ENCODE results near the gene PLA2G15.

PLA2G15 gene

GRCh38 chr16:68255712-68256111, 10.5 kb downstream of the PLA2G15 start:
- TF ChIP-seq POLR2AphosphoS5 (IDR thresholded peaks at IDR 0.05; ENCODE audit: low read depth, low read length) (no peak), TAF1 (IDR thresholded peaks at IDR 0.05; ENCODE audit: borderline replicate concordance, insufficient read depth, low read length) (no peak), SIN3A (IDR thresholded peaks at IDR 0.05; ENCODE audit: borderline replicate concordance, insufficient read depth, low read length) (no peak), REST (IDR thresholded peaks at IDR 0.05; ENCODE audit: insufficient read depth in 1 of 2, low read depth in 2 of 2, low read length in 2 of 2) (no peak), FOXP2 (optimal IDR thresholded peaks at IDR 0.05; ENCODE audit: borderline replicate concordance, extremely low read depth, extremely low read length, insufficient read depth) (no peak)

- TF ChIP-seq REST (IDR thresholded peaks at IDR 0.05; ENCODE audit: insufficient read depth in 1 of 2, low read depth in 2 of 2, low read length in 2 of 2) = no peak
- no peak for TF ChIP-seq POLR2AphosphoS5 (IDR thresholded peaks at IDR 0.05; ENCODE audit: low read depth, low read length)
- TF ChIP-seq FOXP2 (optimal IDR thresholded peaks at IDR 0.05; ENCODE audit: borderline replicate concordance, extremely low read depth, extremely low read length, insufficient read depth) = no peak
- TF ChIP-seq TAF1 (IDR thresholded peaks at IDR 0.05; ENCODE audit: borderline replicate concordance, insufficient read depth, low read length) = no peak
- TF ChIP-seq SIN3A (IDR thresholded peaks at IDR 0.05; ENCODE audit: borderline replicate concordance, insufficient read depth, low read length) = no peak
These were observed 12.2 kb downstream of the PLA2G15 start for GRCh38 chr16:68257251-68257905.

- no peak for TF ChIP-seq POLR2AphosphoS5 (IDR thresholded peaks at IDR 0.05; ENCODE audit: low read depth, low read length)
- no peak for TF ChIP-seq REST (IDR thresholded peaks at IDR 0.05; ENCODE audit: insufficient read depth in 1 of 2, low read depth in 2 of 2, low read length in 2 of 2)
- TF ChIP-seq TAF1 (IDR thresholded peaks at IDR 0.05; ENCODE audit: borderline replicate concordance, insufficient read depth, low read length) = no peak
- no peak for TF ChIP-seq SIN3A (IDR thresholded peaks at IDR 0.05; ENCODE audit: borderline replicate concordance, insufficient read depth, low read length)
- no peak for TF ChIP-seq FOXP2 (optimal IDR thresholded peaks at IDR 0.05; ENCODE audit: borderline replicate concordance, extremely low read depth, extremely low read length, insufficient read depth)
These were observed 13.0 kb downstream of the PLA2G15 start for GRCh38 chr16:68257906-68258800.

- TF ChIP-seq REST (IDR thresholded peaks at IDR 0.05; ENCODE audit: insufficient read depth in 1 of 2, low read depth in 2 of 2, low read length in 2 of 2) (no peak), POLR2AphosphoS5 (IDR thresholded peaks at IDR 0.05; ENCODE audit: low read depth, low read length) (no peak), TAF1 (IDR thresholded peaks at IDR 0.05; ENCODE audit: borderline replicate concordance, insufficient read depth, low read length) (no peak), FOXP2 (optimal IDR thresholded peaks at IDR 0.05; ENCODE audit: borderline replicate concordance, extremely low read depth, extremely low read length, insufficient read depth) (no peak), SIN3A (IDR thresholded peaks at IDR 0.05; ENCODE audit: borderline replicate concordance, insufficient read depth, low read length) (no peak)
These were observed 14.0 kb downstream of the PLA2G15 start for GRCh38 chr16:68259007-68259825.
